Measurements from ENCODE around the gene ANKRD29. TPM values are rescaled to one million over a fixed set of nuclear protein-coding genes. Genes with fewer than 3 reads are reported as not detected.

Gene ANKRD29
- 6.9 and 7.8 TPM in 2 replicates for total RNA-seq (2022)
- percentile 39 among the genes with signal in this experiment for Bru-seq, nascent RNA
- BruChase-seq, experiment 1, labeled RNA remaining after a 6-hour chase: percentile 41 among the genes with signal in this experiment
- BruChase-seq, experiment 2, labeled RNA remaining after a 2-hour chase: percentile 36 among the genes with signal in this experiment
- long read RNA-seq, partial matches to known transcripts: 0 of 3 reads
- long read RNA-seq, other reads (novel, unspliced or antisense): 3 of 3 reads

GRCh38 chr18:23662309-23663263, at the start of gene ANKRD29:
TSS of gene ANKRD29 (minus strand) at chr18:23662911. CDS start at chr18:23662730, 181 bp downstream.
- H3K36me3 Mint-ChIP-seq (ENCODE audit: insufficient read depth, unreplicated experiment): peaks cover 10% of the 10 kb centered on the region
- H3K27ac Mint-ChIP-seq (ENCODE audit: unreplicated experiment): peak within 1 kb of the TSS; percentile 38
- H3K27me3 Mint-ChIP-seq (ENCODE audit: unreplicated experiment): peaks cover 17% of the 10 kb centered on the region
- DNase-seq: peak; percentile 73
- CTCF ChIA-PET: interaction anchor here (0.7 to 1.2 kb wide), 2 partner anchors 33 to 36 kb away, joined by 4 to 5 read pairs; no protein-coding TSS in a partner anchor
- H3K4me1 Mint-ChIP-seq (ENCODE audit: low read depth, unreplicated experiment): peaks cover 18% of the 10 kb centered on the region
- intact Hi-C loops (cut with micrococcal nuclease; ENCODE audit: unreplicated experiment): loop anchor here (2.0 kb wide), 1 partner anchor 34 kb away; no protein-coding TSS in a partner anchor
- peak within 1 kb of the TSS; percentile 79 for H3K4me3 Mint-ChIP-seq (ENCODE audit: low read depth, unreplicated experiment)
- H3K9me3 Mint-ChIP-seq (ENCODE audit: low read depth, unreplicated experiment): no peaks in the 10 kb centered on the region
- BruUV-seq (replicated peaks): no TSS peak
- TF ChIP-seq CTCF (IDR thresholded peaks at IDR 0.05; ENCODE audit: unreplicated experiment): no peak

GRCh38 chr18:23712445-23712844, 49.7 kb upstream of the ANKRD29 start:
- intact Hi-C loops (cut with micrococcal nuclease; ENCODE audit: unreplicated experiment): loop anchor here (5.0 kb wide), 1 partner anchor 210 kb away; the partner anchor contains the start of gene RMC1
- BruUV-seq (replicated peaks): no TSS peak
- Mint-ChIP-seq H3K4me1 (ENCODE audit: low read depth, unreplicated experiment) (peaks cover 11% of the 10 kb centered on the region), H3K27ac (ENCODE audit: unreplicated experiment) (no peak overlapping the region), H3K9me3 (ENCODE audit: low read depth, unreplicated experiment) (no peaks in the 10 kb centered on the region), H3K36me3 (ENCODE audit: insufficient read depth, unreplicated experiment) (peaks cover 13% of the 10 kb centered on the region), H3K4me3 (ENCODE audit: low read depth, unreplicated experiment) (no peak overlapping the region), H3K27me3 (ENCODE audit: unreplicated experiment) (no peaks in the 10 kb centered on the region)
- CTCF ChIA-PET: interaction anchor here (1.3 kb wide), 1 partner anchor 9 kb away, joined by 4 read pairs; no protein-coding TSS in a partner anchor
- no peak for TF ChIP-seq CTCF (IDR thresholded peaks at IDR 0.05; ENCODE audit: unreplicated experiment)
- DNase-seq: no peak

- CTCF ChIA-PET: interaction anchor here (1.1 to 1.3 kb wide), 3 partner anchors 8 to 44 kb away, joined by 3 to 4 read pairs (median 3); no protein-coding TSS in a partner anchor
- no peak for DNase-seq
- no peak overlapping the region for H3K27ac Mint-ChIP-seq (ENCODE audit: unreplicated experiment)
Observed at GRCh38 chr18:23711426-23711825, 48.7 kb upstream of the ANKRD29 start.

More at GRCh38 chr18:23711426-23711825, 48.7 kb upstream of the ANKRD29 start:
- TF ChIP-seq CTCF (IDR thresholded peaks at IDR 0.05; ENCODE audit: unreplicated experiment): no peak
- no TSS peak for BruUV-seq (replicated peaks)
- no peaks in the 10 kb centered on the region for H3K27me3 Mint-ChIP-seq (ENCODE audit: unreplicated experiment)
- H3K4me3 Mint-ChIP-seq (ENCODE audit: low read depth, unreplicated experiment): no peak overlapping the region
- no peaks in the 10 kb centered on the region for H3K9me3 Mint-ChIP-seq (ENCODE audit: low read depth, unreplicated experiment)
- peaks cover 11% of the 10 kb centered on the region for H3K4me1 Mint-ChIP-seq (ENCODE audit: low read depth, unreplicated experiment)
- intact Hi-C loops (cut with micrococcal nuclease; ENCODE audit: unreplicated experiment): loop anchor here (5.0 kb wide), 1 partner anchor 209 kb away; the partner anchor contains the start of gene RMC1
- peaks cover 13% of the 10 kb centered on the region for H3K36me3 Mint-ChIP-seq (ENCODE audit: insufficient read depth, unreplicated experiment)

Measured in Calu3 (cell line).